Measurements from ENCODE around the gene DST.

DST gene

GRCh38 chr6:56642366-56643261 is at the start of gene DST:
Gene DST (minus strand): TSS chr6:56642889.
- DNase-seq (ENCODE audit: low read depth), result no peak
- no peak for TF ChIP-seq CTCF (IDR thresholded peaks at IDR 0.05; ENCODE audit: low read depth, low read length, missing control alignments)
- no peak within 1 kb of the TSS for H3K4me3 ChIP-seq (ENCODE audit: low read depth, low read length)

- DNase-seq (ENCODE audit: low read depth), result no peak
- no peak for TF ChIP-seq CTCF (IDR thresholded peaks at IDR 0.05; ENCODE audit: low read depth, low read length, missing control alignments)
- H3K4me3 ChIP-seq (ENCODE audit: low read depth, low read length), result no peak overlapping the region
Observed at GRCh38 chr6:56691814-56692213, 49.1 kb upstream of the DST start.

GRCh38 chr6:56691286-56691595 is 48.6 kb upstream of the DST start:
- TF ChIP-seq CTCF (IDR thresholded peaks at IDR 0.05; ENCODE audit: low read depth, low read length, missing control alignments), result no peak
- no peak overlapping the region for H3K4me3 ChIP-seq (ENCODE audit: low read depth, low read length)
- DNase-seq (ENCODE audit: low read depth), result no peak

GRCh38 chr6:56690519-56691285 is 48.0 kb upstream of the DST start:
- TF ChIP-seq CTCF (IDR thresholded peaks at IDR 0.05; ENCODE audit: low read depth, low read length, missing control alignments), result no peak
- DNase-seq (ENCODE audit: low read depth), result no peak
- H3K4me3 ChIP-seq (ENCODE audit: low read depth, low read length), result no peak overlapping the region

- no peak for DNase-seq (ENCODE audit: low read depth)
- no peak overlapping the region for H3K4me3 ChIP-seq (ENCODE audit: low read depth, low read length)
- no peak for TF ChIP-seq CTCF (IDR thresholded peaks at IDR 0.05; ENCODE audit: low read depth, low read length, missing control alignments)
Observed at GRCh38 chr6:56689663-56690062, 47.0 kb upstream of the DST start.

GRCh38 chr6:56689114-56689513 is 46.4 kb upstream of the DST start:
- H3K4me3 ChIP-seq (ENCODE audit: low read depth, low read length), result no peak overlapping the region
- TF ChIP-seq CTCF (IDR thresholded peaks at IDR 0.05; ENCODE audit: low read depth, low read length, missing control alignments), result no peak
- DNase-seq (ENCODE audit: low read depth), result peak; percentile 7

Measured in GM12864 (cell line).